Anterior cingulate cortex (tissue), 58 donors: Measurements from ENCODE around the gene TUBB.

Experiments used
- DNase-seq, 58 donors: peaks; one replicate each; lab custom pipeline; 2025; lab: John Stamatoyannopoulos, UW

Gene TUBB

GRCh38 chr6:30774701-30775100, 54.5 kb downstream of the TUBB start:
- DNase-seq, result no peak
